SW480 (cell line): ENCODE measurements around the gene MLST8.

Source experiments
- DNase-seq: peaks from one replicate; pipeline ENCODE4 v3.0.0-alpha.2; 2016; ENCODE audit warnings: low spot score

The MLST8 gene

GRCh38 chr16:2205104-2205966, at the start of gene MLST8:
Gene MLST8, plus strand, starts transcription at chr16:2205454. Its CDS starts 632 bp downstream, at chr16:2206086.
- peak; percentile 68 for DNase-seq

GRCh38 chr16:2155977-2156848, 49.0 kb upstream of the MLST8 start:
- peak; percentile 35 for DNase-seq

- DNase-seq = no peak
Measured at GRCh38 chr16:2156849-2157224, 48.4 kb upstream of the MLST8 start.

GRCh38 chr16:2157480-2158261, 47.6 kb upstream of the MLST8 start:
- peak; percentile 27 for DNase-seq

- DNase-seq = no peak
Measured at GRCh38 chr16:2158262-2158638, 47.0 kb upstream of the MLST8 start.

- DNase-seq = no peak
Measured at GRCh38 chr16:2159175-2159838, 45.9 kb upstream of the MLST8 start.

- no peak for DNase-seq
Measured at GRCh38 chr16:2160915-2161551, 44.2 kb upstream of the MLST8 start.

GRCh38 chr16:2161911-2162310, 43.3 kb upstream of the MLST8 start:
- DNase-seq = no peak

- DNase-seq = peak; percentile 71
Measured at GRCh38 chr16:2162676-2163118, 42.6 kb upstream of the MLST8 start.

- DNase-seq = peak; percentile 95
Measured at GRCh38 chr16:2163211-2163881, 41.9 kb upstream of the MLST8 start.

GRCh38 chr16:2165861-2166260, 39.4 kb upstream of the MLST8 start:
- no peak for DNase-seq

- no peak for DNase-seq
Measured at GRCh38 chr16:2166263-2167067, 38.8 kb upstream of the MLST8 start.

GRCh38 chr16:2167068-2167638, 38.1 kb upstream of the MLST8 start:
- DNase-seq = no peak

- DNase-seq = no peak
Measured at GRCh38 chr16:2170080-2170479, 35.2 kb upstream of the MLST8 start.

GRCh38 chr16:2170587-2171435, 34.4 kb upstream of the MLST8 start:
- DNase-seq = no peak

GRCh38 chr16:2171601-2172178, 33.6 kb upstream of the MLST8 start:
- DNase-seq = no peak

GRCh38 chr16:2172688-2173335, 32.4 kb upstream of the MLST8 start:
- DNase-seq = no peak
